ENCODE data around the gene TACC2. TPM values are rescaled to one million over a fixed set of nuclear protein-coding genes. Genes with fewer than 3 reads are reported as not detected.

Gene TACC2
- total RNA-seq, 4 donors from 2014 or later = 95.9 to 122 (median 114) TPM

GRCh38 chr10:122244001-122244975 is 255.3 kb downstream of the TACC2 start:
- Histone ChIP-seq H3K27me3 (no peaks in the 10 kb centered on the region), H3K4me3 (replicated peaks in 1 of 3) (no peak overlapping the region), H3K4me1 (peaks cover 10 to 21% of the 10 kb centered on the region in 2 donors), H3K36me3 (peaks cover 28 to 38% of the 10 kb centered on the region in 2 donors), H3K9me3 (no peaks in the 10 kb centered on the region), H3K27ac (peak overlapping the region; percentile 42 to 86 (median 68))
- intact Hi-C loops (cut with DNase I) = loop anchor here (10.0 kb wide), 1 partner anchor 49 kb away; no protein-coding TSS in a partner anchor
- WGBS, 2 donors = 77 to 81% methylated on average over 11 of the region's 11 CpGs
- no peak for DNase-seq
- no peak for TF ChIP-seq POLR2A (IDR thresholded peaks at IDR 0.05)
- TF ChIP-seq CTCF (IDR thresholded peaks at IDR 0.05) = no peak

GRCh38 chr10:122245136-122245535 is 256.2 kb downstream of the TACC2 start:
- Histone ChIP-seq H3K4me1 (peaks cover 10 to 21% of the 10 kb centered on the region in 2 donors), H3K9me3 (no peaks in the 10 kb centered on the region), H3K27ac (peak overlapping the region; percentile 6 to 86 (median 68)), H3K36me3 (peaks cover 32 to 38% of the 10 kb centered on the region in 2 donors), H3K4me3 (replicated peaks in 1 of 3) (no peak overlapping the region), H3K27me3 (no peaks in the 10 kb centered on the region)
- intact Hi-C loops (cut with DNase I) = loop anchor here (10.0 kb wide), 1 partner anchor 50 kb away; no protein-coding TSS in a partner anchor
- 41 to 66% methylated on average over 4 of the region's 4 CpGs for WGBS, 2 donors
- peak in 1 of 2 donors; percentile 16 for DNase-seq
- TF ChIP-seq POLR2A (IDR thresholded peaks at IDR 0.05) = no peak
- TF ChIP-seq CTCF (IDR thresholded peaks at IDR 0.05) = no peak

GRCh38 chr10:122245897-122246296 is 256.9 kb downstream of the TACC2 start:
- WGBS, 2 donors = 93 to 97% methylated on average over 5 to 11 of the region's 11 CpGs
- no peak overlapping the region for H3K4me3 ChIP-seq (replicated peaks in 1 of 3)
- H3K9me3 ChIP-seq = no peaks in the 10 kb centered on the region
- H3K36me3 ChIP-seq = peaks cover 35 to 36% of the 10 kb centered on the region in 2 donors
- H3K27me3 ChIP-seq = no peaks in the 10 kb centered on the region
- H3K4me1 ChIP-seq = peaks cover 10 to 21% of the 10 kb centered on the region in 2 donors
- TF ChIP-seq POLR2A (IDR thresholded peaks at IDR 0.05) (no peak), CTCF (IDR thresholded peaks at IDR 0.05) (no peak)
- intact Hi-C loops (cut with DNase I) = loop anchor here (10.0 kb wide), 1 partner anchor 51 kb away; no protein-coding TSS in a partner anchor
- DNase-seq = no peak
- H3K27ac ChIP-seq = peak overlapping the region; percentile 6 to 86 (median 68)

GRCh38 chr10:122246830-122247520 is 258.0 kb downstream of the TACC2 start:
- Histone ChIP-seq H3K27ac (no peak overlapping the region), H3K36me3 (peaks cover 28 to 31% of the 10 kb centered on the region in 2 donors), H3K27me3 (no peaks in the 10 kb centered on the region), H3K9me3 (no peaks in the 10 kb centered on the region), H3K4me3 (replicated peaks in 1 of 3) (no peak overlapping the region), H3K4me1 (peaks cover 10 to 21% of the 10 kb centered on the region in 2 donors)
- TF ChIP-seq POLR2A (IDR thresholded peaks at IDR 0.05) = no peak
- no peak for TF ChIP-seq CTCF (IDR thresholded peaks at IDR 0.05)
- WGBS, 2 donors = 94 to 95% methylated on average over 6 to 11 of the region's 11 CpGs
- no peak for DNase-seq
- intact Hi-C loops (cut with DNase I) = loop anchor here (10.0 kb wide), 1 partner anchor 52 kb away; no protein-coding TSS in a partner anchor

Measured in thyroid gland (tissue), 4 donors.